K562 (cell line): Measurements from ENCODE around the gene ZNF620. TPM values are rescaled to one million over a fixed set of nuclear protein-coding genes. Genes with fewer than 3 reads are reported as not detected.

Experiments used
- CBFA2T3 ChIP-seq: fragments of 450-650 bp; IDR thresholded peaks from 2 replicates; pipeline ENCODE4 v1.6.1; 2017
- CBX3 ChIP-seq, 2 experiments: IDR thresholded peaks; 1 replicate in 1 of 2; 2 replicates in 1 of 2; pipeline ENCODE4 v1.6.1; 2012; ENCODE audit warnings: inconsistent platforms in 2 of 2, low read length in 2 of 2, borderline replicate concordance in 1 of 2, control low read depth in 1 of 2
- DPF2 ChIP-seq: fragments of 450-650 bp; IDR thresholded peaks from 2 replicates; pipeline ENCODE4 v1.6.1; 2016
- NCOA6 ChIP-seq: fragments of 450-650 bp; IDR thresholded peaks from 2 replicates; pipeline ENCODE4 v1.6.1; 2017; ENCODE audit warnings: mild to moderate bottlenecking
- NCOR1 ChIP-seq: fragments of 450-650 bp; IDR thresholded peaks from 2 replicates; pipeline ENCODE4 v1.6.1; 2016; ENCODE audit warnings: mild to moderate bottlenecking, moderate library complexity
- STAT5B ChIP-seq: fragments of 250-450 bp; sonication (Bioruptor Pico); IDR thresholded peaks from 2 replicates; pipeline ENCODE4 v1.8.0; 2021; ENCODE audit warnings: mild to moderate bottlenecking, inconsistent platforms
- TAL1 ChIP-seq: fragments of 450-650 bp; IDR thresholded peaks from 2 replicates; pipeline ENCODE4 v1.6.1; 2016; ENCODE audit warnings: mild to moderate bottlenecking
- ZBTB7A ChIP-seq: IDR thresholded peaks from 2 replicates; pipeline ENCODE4 v1.6.1; 2011; ENCODE audit warnings: low read depth, mild to moderate bottlenecking, low read length, moderate library complexity, borderline replicate concordance; ENCODE audit not compliant: control insufficient read depth
- ZNF121 ChIP-seq: sonication (generic); formaldehyde crosslinking; conservative IDR thresholded peaks from 2 replicates; pipeline ENCODE4 v1.8.0; 2022; ENCODE audit warnings: missing genetic modification reagents
- ZNF124 ChIP-seq: sonication (generic); formaldehyde crosslinking; IDR thresholded peaks from 2 replicates; pipeline ENCODE4 v1.8.1; 2022; ENCODE audit warnings: missing genetic modification reagents
- ZNF41 ChIP-seq: fragments of 250-450 bp; sonication (Bioruptor Pico); conservative IDR thresholded peaks from 2 replicates; pipeline ENCODE4 v1.4.0; 2020; ENCODE audit warnings: mild to moderate bottlenecking
- polyA plus RNA-seq, 8 experiments: library from polyadenylated mRNA; depleted of rRNA in 4 of 8; stranded (reverse) in 5 of 8; unstranded in 3 of 8; fragments of >200 nt; fragmentation: Nextera tagmentation in 2 of 8; fragmentation: Illumina TruSeq in 1 of 8; extraction: Ambion mirVana in 2 of 8; extraction: Trizol in 1 of 8; gene quantifications; 2 replicates each; pipeline versions ENCODE4 v1.2.1 to v1.2.3, GENCODE V29; 2011 to 2014; ENCODE audit warnings: inconsistent platforms in 1 of 8, missing spikeins in 1 of 8
- total RNA-seq, 7 experiments: library from RNA; depleted of rRNA in 6 of 7; stranded (reverse); fragments of >200 nt in 6 of 7; fragmentation: Illumina TruSeq in 2 of 7; extraction: Trizol in 2 of 7; gene quantifications; 2 replicates each; pipeline versions ENCODE4 v1.2.1 to v1.2.3, GENCODE V29; 2011 to 2021; ENCODE audit warnings: low replicate concordance in 1 of 7
- TF ChIP-seq, protein P1 (sequence below): fragments of 450-650 bp; IDR thresholded peaks from 2 replicates; pipeline ENCODE4 v1.6.1; 2018; ENCODE audit not compliant: partially characterized antibody
- TF ChIP-seq, protein P2 (sequence below): sonication (generic); formaldehyde crosslinking; IDR thresholded peaks from 2 replicates; pipeline ENCODE4 v1.9.0; 2022; ENCODE audit warnings: mild to moderate bottlenecking, missing genetic modification reagents
- TF ChIP-seq, protein P3 (sequence below): fragments of 200-800 bp; sonication (Bioruptor generic); IDR thresholded peaks from 2 replicates; pipeline ENCODE4 v1.6.1; 2016; ENCODE audit warnings: missing genetic modification characterization, missing compliant biosample characterization
- TF ChIP-seq, protein P4 (sequence below), 2 experiments: IDR thresholded peaks; 2 replicates each; pipeline ENCODE4 v1.6.1; 2012; ENCODE audit warnings: improper control_type of control experiment in 2 of 2, low read depth in 2 of 2, low read length in 2 of 2, borderline replicate concordance in 1 of 2

ZNF620 gene
- total and polyA plus RNA-seq, 9 of the 15 experiments (the other 6 are each of a cell fraction or from before 2014, with no cell fraction given), result 1.2 to 5.5 (median 3.3) TPM

DNA sequence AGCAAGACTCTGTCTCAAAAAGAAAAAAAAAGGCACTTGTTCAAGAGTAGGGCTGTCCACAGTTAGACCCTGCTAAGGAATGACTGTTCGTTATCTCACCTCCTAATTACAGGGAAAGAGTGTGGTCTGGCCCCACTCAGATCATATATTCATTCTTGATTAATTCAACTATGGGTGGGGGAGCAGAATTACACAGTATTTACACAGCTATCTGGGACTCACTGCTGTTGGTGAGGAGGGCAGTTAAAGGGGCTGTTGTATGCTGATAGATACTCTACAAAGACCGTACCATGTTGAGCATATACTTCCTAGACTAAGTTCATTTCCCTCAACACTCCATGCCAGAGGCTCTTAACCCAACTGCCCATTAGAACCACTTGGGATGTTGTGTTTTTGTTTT is 3.8 kb upstream of the ZNF620 start (continued):
- TF ChIP-seq, protein P1, sequence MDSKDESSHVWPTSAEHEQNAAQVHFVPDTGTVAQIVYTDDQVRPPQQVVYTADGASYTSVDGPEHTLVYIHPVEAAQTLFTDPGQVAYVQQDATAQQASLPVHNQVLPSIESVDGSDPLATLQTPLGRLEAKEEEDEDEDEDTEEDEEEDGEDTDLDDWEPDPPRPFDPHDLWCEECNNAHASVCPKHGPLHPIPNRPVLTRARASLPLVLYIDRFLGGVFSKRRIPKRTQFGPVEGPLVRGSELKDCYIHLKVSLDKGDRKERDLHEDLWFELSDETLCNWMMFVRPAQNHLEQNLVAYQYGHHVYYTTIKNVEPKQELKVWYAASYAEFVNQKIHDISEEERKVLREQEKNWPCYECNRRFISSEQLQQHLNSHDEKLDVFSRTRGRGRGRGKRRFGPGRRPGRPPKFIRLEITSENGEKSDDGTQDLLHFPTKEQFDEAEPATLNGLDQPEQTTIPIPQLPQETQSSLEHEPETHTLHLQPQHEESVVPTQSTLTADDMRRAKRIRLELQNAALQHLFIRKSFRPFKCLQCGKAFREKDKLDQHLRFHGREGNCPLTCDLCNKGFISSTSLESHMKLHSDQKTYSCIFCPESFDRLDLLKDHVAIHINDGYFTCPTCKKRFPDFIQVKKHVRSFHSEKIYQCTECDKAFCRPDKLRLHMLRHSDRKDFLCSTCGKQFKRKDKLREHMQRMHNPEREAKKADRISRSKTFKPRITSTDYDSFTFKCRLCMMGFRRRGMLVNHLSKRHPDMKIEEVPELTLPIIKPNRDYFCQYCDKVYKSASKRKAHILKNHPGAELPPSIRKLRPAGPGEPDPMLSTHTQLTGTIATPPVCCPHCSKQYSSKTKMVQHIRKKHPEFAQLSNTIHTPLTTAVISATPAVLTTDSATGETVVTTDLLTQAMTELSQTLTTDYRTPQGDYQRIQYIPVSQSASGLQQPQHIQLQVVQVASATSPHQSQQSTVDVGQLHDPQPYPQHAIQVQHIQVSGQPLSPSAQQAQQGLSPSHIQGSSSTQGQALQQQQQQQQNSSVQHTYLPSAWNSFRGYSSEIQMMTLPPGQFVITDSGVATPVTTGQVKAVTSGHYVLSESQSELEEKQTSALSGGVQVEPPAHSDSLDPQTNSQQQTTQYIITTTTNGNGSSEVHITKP, result peak; percentile 27
- TF ChIP-seq NCOR1 (no peak), ZNF121 (CRISPR knock-in tag) (no peak), ZNF124 (no peak), STAT5B (CRISPR knock-in tag) (no peak), NCOA6 (no peak), CBX3 (IDR thresholded peaks at IDR 0.05; ENCODE audit: borderline replicate concordance in 1 of 2, low read length in 2 of 2) (no peak), TAL1 (peak; percentile 27; the same call in 1 of the 2 replicates), CBFA2T3 (peak; percentile 51), ZNF41 (CRISPR knock-in tag) (no peak), DPF2 (no peak), ZBTB7A (no peak)
- TF ChIP-seq, protein P2, sequence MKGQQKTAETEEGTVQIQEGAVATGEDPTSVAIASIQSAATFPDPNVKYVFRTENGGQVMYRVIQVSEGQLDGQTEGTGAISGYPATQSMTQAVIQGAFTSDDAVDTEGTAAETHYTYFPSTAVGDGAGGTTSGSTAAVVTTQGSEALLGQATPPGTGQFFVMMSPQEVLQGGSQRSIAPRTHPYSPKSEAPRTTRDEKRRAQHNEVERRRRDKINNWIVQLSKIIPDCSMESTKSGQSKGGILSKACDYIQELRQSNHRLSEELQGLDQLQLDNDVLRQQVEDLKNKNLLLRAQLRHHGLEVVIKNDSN (CRISPR knock-in tag), result no peak
- TF ChIP-seq, protein P3, sequence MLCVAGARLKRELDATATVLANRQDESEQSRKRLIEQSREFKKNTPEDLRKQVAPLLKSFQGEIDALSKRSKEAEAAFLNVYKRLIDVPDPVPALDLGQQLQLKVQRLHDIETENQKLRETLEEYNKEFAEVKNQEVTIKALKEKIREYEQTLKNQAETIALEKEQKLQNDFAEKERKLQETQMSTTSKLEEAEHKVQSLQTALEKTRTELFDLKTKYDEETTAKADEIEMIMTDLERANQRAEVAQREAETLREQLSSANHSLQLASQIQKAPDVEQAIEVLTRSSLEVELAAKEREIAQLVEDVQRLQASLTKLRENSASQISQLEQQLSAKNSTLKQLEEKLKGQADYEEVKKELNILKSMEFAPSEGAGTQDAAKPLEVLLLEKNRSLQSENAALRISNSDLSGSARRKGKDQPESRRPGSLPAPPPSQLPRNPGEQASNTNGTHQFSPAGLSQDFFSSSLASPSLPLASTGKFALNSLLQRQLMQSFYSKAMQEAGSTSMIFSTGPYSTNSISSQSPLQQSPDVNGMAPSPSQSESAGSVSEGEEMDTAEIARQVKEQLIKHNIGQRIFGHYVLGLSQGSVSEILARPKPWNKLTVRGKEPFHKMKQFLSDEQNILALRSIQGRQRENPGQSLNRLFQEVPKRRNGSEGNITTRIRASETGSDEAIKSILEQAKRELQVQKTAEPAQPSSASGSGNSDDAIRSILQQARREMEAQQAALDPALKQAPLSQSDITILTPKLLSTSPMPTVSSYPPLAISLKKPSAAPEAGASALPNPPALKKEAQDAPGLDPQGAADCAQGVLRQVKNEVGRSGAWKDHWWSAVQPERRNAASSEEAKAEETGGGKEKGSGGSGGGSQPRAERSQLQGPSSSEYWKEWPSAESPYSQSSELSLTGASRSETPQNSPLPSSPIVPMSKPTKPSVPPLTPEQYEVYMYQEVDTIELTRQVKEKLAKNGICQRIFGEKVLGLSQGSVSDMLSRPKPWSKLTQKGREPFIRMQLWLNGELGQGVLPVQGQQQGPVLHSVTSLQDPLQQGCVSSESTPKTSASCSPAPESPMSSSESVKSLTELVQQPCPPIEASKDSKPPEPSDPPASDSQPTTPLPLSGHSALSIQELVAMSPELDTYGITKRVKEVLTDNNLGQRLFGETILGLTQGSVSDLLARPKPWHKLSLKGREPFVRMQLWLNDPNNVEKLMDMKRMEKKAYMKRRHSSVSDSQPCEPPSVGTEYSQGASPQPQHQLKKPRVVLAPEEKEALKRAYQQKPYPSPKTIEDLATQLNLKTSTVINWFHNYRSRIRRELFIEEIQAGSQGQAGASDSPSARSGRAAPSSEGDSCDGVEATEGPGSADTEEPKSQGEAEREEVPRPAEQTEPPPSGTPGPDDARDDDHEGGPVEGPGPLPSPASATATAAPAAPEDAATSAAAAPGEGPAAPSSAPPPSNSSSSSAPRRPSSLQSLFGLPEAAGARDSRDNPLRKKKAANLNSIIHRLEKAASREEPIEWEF (CRISPR knock-in tag), result no peak
- TF ChIP-seq, protein P4, sequence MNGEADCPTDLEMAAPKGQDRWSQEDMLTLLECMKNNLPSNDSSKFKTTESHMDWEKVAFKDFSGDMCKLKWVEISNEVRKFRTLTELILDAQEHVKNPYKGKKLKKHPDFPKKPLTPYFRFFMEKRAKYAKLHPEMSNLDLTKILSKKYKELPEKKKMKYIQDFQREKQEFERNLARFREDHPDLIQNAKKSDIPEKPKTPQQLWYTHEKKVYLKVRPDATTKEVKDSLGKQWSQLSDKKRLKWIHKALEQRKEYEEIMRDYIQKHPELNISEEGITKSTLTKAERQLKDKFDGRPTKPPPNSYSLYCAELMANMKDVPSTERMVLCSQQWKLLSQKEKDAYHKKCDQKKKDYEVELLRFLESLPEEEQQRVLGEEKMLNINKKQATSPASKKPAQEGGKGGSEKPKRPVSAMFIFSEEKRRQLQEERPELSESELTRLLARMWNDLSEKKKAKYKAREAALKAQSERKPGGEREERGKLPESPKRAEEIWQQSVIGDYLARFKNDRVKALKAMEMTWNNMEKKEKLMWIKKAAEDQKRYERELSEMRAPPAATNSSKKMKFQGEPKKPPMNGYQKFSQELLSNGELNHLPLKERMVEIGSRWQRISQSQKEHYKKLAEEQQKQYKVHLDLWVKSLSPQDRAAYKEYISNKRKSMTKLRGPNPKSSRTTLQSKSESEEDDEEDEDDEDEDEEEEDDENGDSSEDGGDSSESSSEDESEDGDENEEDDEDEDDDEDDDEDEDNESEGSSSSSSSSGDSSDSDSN (IDR thresholded peaks at IDR 0.05; ENCODE audit: borderline replicate concordance in 1 of 2, low read depth in 2 of 2, low read length in 2 of 2), result no peak
